Small intestine (tissue), 7 donors: Measurements from ENCODE around the gene KIAA1217. TPM values are rescaled to one million over a fixed set of nuclear protein-coding genes. Genes with fewer than 3 reads are reported as not detected.
A peak's percentile ranks its signal among the peaks of the same experiment; 100 is the strongest.

Experiments used
- DNase-seq, 2 donors: peaks; one replicate each; pipeline versions ENCODE4 v3.0.0 to v3.0.0-alpha.2; 2013
- FAIRE-seq: peaks from 2 replicates; lab custom pipeline; 2012; peaks lifted over from hg19 to GRCh38; lab: Jason Lieb, UNC
- H3K27ac ChIP-seq, 3 donors: one replicate each; pipeline ENCODE4 v1.5.1; 2013; ENCODE audit warnings: low read length in 2 of 3, mild to moderate bottlenecking in 2 of 3, control low read depth in 1 of 3, inconsistent platforms in 1 of 3, low read depth in 1 of 3, moderate library complexity in 1 of 3
- H3K27me3 ChIP-seq, 3 donors: one replicate each; pipeline ENCODE4 v1.6.1; 2013; ENCODE audit warnings: low read length in 3 of 3, inconsistent platforms in 1 of 3; ENCODE audit not compliant: control insufficient read depth in 3 of 3, insufficient read depth in 3 of 3
- H3K36me3 ChIP-seq, 3 donors: one replicate each; pipeline ENCODE4 v1.6.1; 2013; ENCODE audit warnings: low read length in 3 of 3, inconsistent platforms in 1 of 3, low read depth in 1 of 3, mild to moderate bottlenecking in 1 of 3, moderate library complexity in 1 of 3; ENCODE audit not compliant: control insufficient read depth in 3 of 3, insufficient read depth in 2 of 3
- H3K4me1 ChIP-seq, 3 donors: one replicate each; pipeline ENCODE4 v1.6.1; 2013; ENCODE audit warnings: low read length in 2 of 3, inconsistent platforms in 1 of 3, low read depth in 1 of 3, mild to moderate bottlenecking in 1 of 3, moderate library complexity in 1 of 3; ENCODE audit not compliant: control insufficient read depth in 3 of 3, insufficient read depth in 2 of 3
- H3K4me3 ChIP-seq, 3 donors: one replicate each; pipeline ENCODE4 v1.5.1; 2013; ENCODE audit warnings: low read length in 3 of 3, control low read depth in 1 of 3, inconsistent platforms in 1 of 3, low read depth in 1 of 3, mild to moderate bottlenecking in 1 of 3, moderate library complexity in 1 of 3
- H3K9me3 ChIP-seq, 2 donors: one replicate each; pipeline ENCODE4 v1.6.1; 2013; ENCODE audit warnings: low read depth in 1 of 2, low read length in 1 of 2; ENCODE audit not compliant: control insufficient read depth in 2 of 2, insufficient read depth in 1 of 2
- WGBS, 3 donors: extraction: QIAGEN DNeasy Blood & Tissue Kit; methylation state at CpG; one replicate each; pipeline ENCODE4 v1.1.7; 2013; 5-methylcytosine and 5-hydroxymethylcytosine counted together
- polyA plus RNA-seq, 4 donors: library from polyadenylated mRNA; stranded (reverse) in 3 of 4; unstranded in 1 of 4; fragments of 200-250 nt in 3 of 4; fragments of 120-200 nt in 1 of 4; gene quantifications; one replicate each; pipeline versions ENCODE4 v1.2.1 to v1.2.3, GENCODE V29; 2013
- donor health status: healthy with polysubstance abuse.
- donor health status: control.
- donor health status: control.
- donor health status: Bipolar disorder and iron deficiency.
- donor health status: healthy.

KIAA1217 gene
- polyA plus RNA-seq, 4 donors: 9.0 to 55.1 (median 11.0) TPM

DNA sequence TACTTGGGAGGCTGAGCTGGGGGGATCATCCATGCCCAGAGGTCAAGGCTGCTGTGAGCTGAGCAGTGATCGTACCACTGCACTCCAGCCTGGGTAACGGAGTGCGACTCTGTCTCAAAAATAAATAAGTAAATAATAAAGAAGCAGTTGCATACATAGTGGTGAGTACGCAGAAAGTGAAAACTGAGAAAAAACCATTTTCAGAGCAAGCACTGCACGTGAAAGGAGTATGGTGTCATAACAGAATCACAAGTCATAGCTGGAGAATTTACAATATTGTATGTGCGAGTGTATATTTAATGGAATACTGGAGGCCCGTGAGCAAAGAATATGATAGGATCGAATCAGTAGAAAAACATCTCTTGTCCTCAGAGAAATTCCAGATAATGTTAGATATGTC is 22.3 kb downstream of the KIAA1217 start:
- H3K27me3 ChIP-seq: no peaks in the 10 kb centered on the region

DNA sequence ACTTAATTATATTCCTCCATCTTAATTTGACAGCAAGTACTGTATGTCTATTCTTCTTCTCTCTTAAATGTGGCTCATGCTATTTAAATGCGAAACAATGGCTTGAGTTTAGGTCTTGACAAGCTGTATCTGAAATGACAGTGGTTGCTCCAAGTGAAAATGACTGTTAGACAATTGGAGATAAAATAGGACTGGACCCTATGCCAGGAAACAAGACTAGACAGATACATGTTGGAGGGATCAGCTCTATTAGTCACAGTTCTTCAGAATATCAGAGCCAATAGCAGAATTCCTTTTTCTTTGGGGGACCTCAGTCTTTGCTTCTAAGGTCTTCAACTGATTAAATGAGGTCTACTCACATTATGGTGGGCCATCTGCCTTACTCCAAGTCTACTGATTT is 25.8 kb downstream of the KIAA1217 start:
- Histone ChIP-seq H3K27me3 (no peaks in the 10 kb centered on the region), H3K9me3 (no peaks in the 10 kb centered on the region), H3K4me1 (peaks cover 0 to 31% (median 0%) of the 10 kb centered on the region in 3 donors), H3K36me3 (peaks cover 0 to 11% (median 0%) of the 10 kb centered on the region in 3 donors), H3K4me3 (no peak overlapping the region), H3K27ac (no peak overlapping the region)
- DNase-seq (no peak), FAIRE-seq (no peak)
- 94 to 100% (median 100%) methylated on average over 1 of the region's 1 CpG for WGBS, 3 donors

More for the DNA sequence above, 22.3 kb downstream of the KIAA1217 start:
- no peak overlapping the region for H3K27ac ChIP-seq
- WGBS, 3 donors: 92 to 94% (median 94%) methylated on average over 8 of the region's 8 CpGs
- FAIRE-seq (no peak), DNase-seq (no peak)
- peaks cover 0 to 18% (median 0%) of the 10 kb centered on the region in 3 donors for H3K36me3 ChIP-seq
- no peak overlapping the region for H3K4me3 ChIP-seq
- no peaks in the 10 kb centered on the region for H3K9me3 ChIP-seq
- H3K4me1 ChIP-seq: peaks cover 0 to 6% (median 0%) of the 10 kb centered on the region in 3 donors

DNA sequence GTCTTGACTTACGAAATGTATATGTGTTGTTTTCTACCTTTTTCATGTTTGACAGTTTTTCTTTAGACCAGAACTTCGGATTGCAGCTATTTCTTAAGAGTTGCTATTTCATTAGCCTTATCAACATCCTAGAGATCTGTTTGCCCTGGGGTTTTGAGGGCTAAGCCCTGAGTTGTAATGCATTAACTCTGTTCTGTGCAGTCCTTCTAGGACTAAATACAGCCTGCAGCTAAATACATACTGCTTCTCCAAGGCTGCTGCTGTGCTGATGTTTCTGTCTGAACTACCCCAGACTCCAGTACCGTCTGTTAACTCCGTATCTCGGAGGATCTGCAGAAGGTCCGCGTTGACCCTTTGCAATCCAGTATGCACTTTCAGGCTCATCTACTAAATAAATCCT is 26.5 kb downstream of the KIAA1217 start:
- 82 to 88% (median 87%) methylated on average over 7 of the region's 7 CpGs for WGBS, 3 donors
- FAIRE-seq (no peak), DNase-seq (no peak)
- Histone ChIP-seq H3K9me3 (no peaks in the 10 kb centered on the region), H3K27ac (no peak overlapping the region), H3K27me3 (no peaks in the 10 kb centered on the region), H3K36me3 (peaks cover 0 to 10% (median 0%) of the 10 kb centered on the region in 3 donors), H3K4me3 (no peak overlapping the region), H3K4me1 (peaks cover 0 to 38% (median 0%) of the 10 kb centered on the region in 3 donors)

DNA sequence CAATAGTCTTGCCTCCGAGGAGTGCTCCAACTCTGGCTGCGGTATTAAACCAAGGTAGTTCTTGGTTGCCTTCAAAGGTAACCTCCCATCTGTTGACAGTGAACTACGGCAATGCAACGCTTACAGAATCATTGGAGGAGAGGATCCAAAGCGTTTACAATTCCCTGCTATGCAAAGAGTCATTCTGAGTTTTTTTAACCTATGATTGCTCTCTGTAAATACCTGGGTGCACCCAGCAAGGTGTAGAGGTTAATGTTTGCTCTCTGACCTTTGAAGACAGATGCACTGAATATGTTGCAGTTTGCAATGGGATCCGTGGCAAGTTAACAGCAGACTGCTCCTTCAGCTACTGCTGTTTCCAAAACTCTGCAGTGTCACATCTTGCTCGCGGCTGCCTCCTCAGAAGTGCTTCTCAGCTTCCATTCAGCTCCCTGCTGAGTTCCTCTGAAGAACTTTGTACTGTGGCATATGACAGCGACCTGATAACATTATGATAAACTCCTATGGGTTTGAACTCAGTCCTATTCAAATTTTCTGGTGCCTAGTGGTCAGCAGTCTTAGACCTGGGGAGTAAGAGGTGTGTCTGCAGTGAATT is 29.0 kb downstream of the KIAA1217 start:
- Histone ChIP-seq H3K27me3 (no peaks in the 10 kb centered on the region), H3K4me1 (peaks cover 0 to 43% (median 0%) of the 10 kb centered on the region in 3 donors), H3K4me3 (no peak overlapping the region), H3K36me3 (no peaks in the 10 kb centered on the region), H3K27ac (peak overlapping the region in 2 of 3 donors; percentile 13 to 82), H3K9me3 (no peaks in the 10 kb centered on the region)
- DNase-seq (peak; percentile 66 to 81), FAIRE-seq (no peak)
- 18 to 49% (median 20%) methylated on average over 9 of the region's 9 CpGs for WGBS, 3 donors

DNA sequence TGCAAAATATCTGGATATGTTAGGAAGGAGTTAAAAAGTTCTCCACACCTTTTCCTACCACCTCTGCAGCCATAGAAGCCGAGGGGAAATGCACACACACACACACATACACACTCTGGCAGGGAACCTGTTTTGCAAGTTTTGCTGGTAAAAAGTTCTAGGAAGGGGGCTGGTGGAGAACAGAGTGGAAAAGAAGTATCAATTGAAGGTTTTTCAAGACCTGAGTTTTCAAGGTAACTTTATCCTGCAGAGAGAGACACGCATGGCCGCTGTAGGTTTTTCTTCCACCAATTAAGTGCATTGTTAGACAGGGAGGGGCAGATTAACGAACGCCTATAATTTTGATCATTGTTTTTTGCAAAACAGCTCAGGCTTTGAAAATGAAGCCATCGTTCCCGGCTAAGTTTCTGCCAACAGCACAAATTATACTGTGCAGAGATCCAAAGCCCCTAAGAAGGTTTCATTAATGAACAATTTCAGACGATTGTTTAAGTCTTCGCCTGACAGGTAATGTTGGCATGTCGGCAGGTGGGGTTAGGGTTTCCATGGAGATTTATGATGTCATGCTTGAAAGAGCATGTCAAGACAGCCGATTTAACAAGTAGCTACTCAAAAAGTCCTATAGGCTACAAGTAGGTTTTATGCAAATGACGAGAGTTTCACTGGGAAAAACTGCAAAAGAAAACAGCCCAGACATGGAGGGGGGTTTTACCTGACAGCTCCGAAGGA is 29.7 kb downstream of the KIAA1217 start:
- peaks cover 0 to 43% (median 0%) of the 10 kb centered on the region in 3 donors for H3K4me1 ChIP-seq
- 7 to 40% (median 17%) methylated on average over 13 of the region's 13 CpGs for WGBS, 3 donors
- peak overlapping the region in 1 of 3 donors; percentile 82 for H3K27ac ChIP-seq
- H3K4me3 ChIP-seq: peak overlapping the region in 1 of 3 donors; percentile 14
- DNase-seq: peak; percentile 59 to 80
- H3K36me3 ChIP-seq: no peaks in the 10 kb centered on the region
- no peaks in the 10 kb centered on the region for H3K9me3 ChIP-seq
- H3K27me3 ChIP-seq: no peaks in the 10 kb centered on the region
- no peak for FAIRE-seq

DNA sequence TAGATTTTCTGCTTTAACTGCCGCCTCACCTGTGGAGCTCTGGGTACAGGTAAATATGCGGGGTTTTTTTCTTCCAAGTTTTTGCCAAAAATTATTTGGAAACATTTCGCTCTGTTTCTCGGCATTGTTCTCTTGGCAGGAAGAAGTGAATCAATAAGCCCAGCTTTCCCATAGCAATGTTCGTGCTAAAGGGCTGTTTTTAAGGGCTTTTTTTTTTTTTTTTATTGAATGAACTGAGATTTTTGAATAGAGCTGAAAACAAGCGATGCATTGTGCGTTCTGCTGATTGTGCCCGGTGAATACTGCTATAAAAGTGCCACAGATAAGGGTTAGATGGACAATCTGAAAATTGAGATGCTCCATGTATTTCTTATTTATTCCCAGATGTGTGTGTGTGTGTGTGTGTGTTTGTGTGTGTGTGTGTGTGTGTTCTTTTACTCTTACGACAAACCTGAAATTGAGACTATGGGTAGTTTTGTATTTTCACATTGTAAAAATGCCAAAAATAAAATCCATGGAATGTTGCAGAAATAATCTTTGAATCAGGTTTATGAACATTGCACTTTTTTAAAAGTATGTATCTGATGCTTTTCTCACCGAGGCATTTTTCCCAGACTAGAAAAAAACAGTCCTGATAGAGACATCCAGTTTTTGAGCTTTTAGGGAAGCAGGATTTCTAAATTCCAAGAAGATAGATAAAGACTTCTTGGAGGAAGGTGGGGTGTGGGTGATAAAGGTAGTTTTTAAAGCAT is 30.5 kb downstream of the KIAA1217 start:
- peak overlapping the region in 1 of 3 donors; percentile 82 for H3K27ac ChIP-seq
- peak overlapping the region in 1 of 3 donors; percentile 14 for H3K4me3 ChIP-seq
- no peak for DNase-seq
- H3K36me3 ChIP-seq: peaks cover 0 to under 1% (median 0%) of the 10 kb centered on the region in 3 donors
- WGBS, 3 donors: 12 to 49% (median 25%) methylated on average over 10 of the region's 10 CpGs
- peaks cover 0 to 43% (median 0%) of the 10 kb centered on the region in 3 donors for H3K4me1 ChIP-seq
- H3K9me3 ChIP-seq: no peaks in the 10 kb centered on the region
- no peaks in the 10 kb centered on the region for H3K27me3 ChIP-seq
- no peak for FAIRE-seq

DNA sequence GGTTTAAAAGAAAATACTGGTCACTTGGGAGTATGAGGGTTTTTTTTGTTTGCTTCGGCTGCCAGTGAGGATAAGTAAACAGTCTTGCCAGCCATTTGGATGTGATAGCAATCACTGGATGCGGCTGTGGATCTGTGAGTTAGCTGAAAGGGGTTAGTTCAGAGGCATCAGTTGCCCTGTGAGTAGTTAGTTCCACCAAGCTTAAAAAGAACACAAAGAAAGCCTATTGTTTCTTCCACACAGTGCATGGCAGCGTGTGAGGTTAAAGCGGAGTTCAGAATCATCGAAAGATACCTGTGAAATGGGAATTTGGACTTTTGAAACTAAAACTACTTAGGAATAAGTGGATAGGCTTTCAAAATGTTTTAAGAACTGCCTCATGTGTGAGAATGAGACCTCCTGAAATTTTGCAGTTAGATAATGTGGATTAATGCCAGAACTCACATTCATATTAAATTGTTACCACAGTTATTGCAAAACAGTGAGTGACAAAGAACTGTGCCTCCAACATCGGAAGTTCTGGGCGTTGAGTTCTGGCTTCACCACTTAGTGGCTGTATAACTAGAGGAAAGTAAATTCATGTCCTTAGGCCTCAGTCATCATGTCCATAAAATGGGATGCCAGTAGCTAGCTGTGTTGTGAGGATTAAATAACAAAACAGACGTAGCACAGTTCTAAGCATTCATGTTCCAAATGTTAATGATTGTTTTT is 31.3 kb downstream of the KIAA1217 start:
- Histone ChIP-seq H3K27me3 (peaks cover 0 to 2% (median 0%) of the 10 kb centered on the region in 3 donors), H3K4me3 (no peak overlapping the region), H3K27ac (peak overlapping the region in 2 of 3 donors; percentile 54 to 82), H3K9me3 (no peaks in the 10 kb centered on the region), H3K36me3 (peaks cover 0 to 8% (median 0%) of the 10 kb centered on the region in 3 donors), H3K4me1 (peaks cover 0 to 43% (median 0%) of the 10 kb centered on the region in 3 donors)
- FAIRE-seq (no peak), DNase-seq (peak; percentile 13 to 40)
- 27 to 57% (median 37%) methylated on average over 8 of the region's 8 CpGs for WGBS, 3 donors
